Renal pelvis (tissue), 4 donors: Measurements from ENCODE around the gene TPRX2. TPM values are rescaled to one million over a fixed set of nuclear protein-coding genes. Genes with fewer than 3 reads are reported as not detected.
A peak's percentile ranks its signal among the peaks of the same experiment; 100 is the strongest.
"Not testable (repeated sequence)": the region's sequence is repeated elsewhere in the genome, so short reads cannot be mapped to it uniquely, and the experiment has no call there.

Source experiments
- DNase-seq: peaks from one replicate; pipeline ENCODE4 v3.0.0-alpha.2; 2013
- polyA plus RNA-seq, 3 donors: library from polyadenylated mRNA; unstranded; fragments of 120-200 nt; gene quantifications; one replicate each; pipeline ENCODE4 v1.2.1, GENCODE V29; 2013; ENCODE audit not compliant: insufficient read length in 3 of 3

Gene TPRX2
- polyA plus RNA-seq, 3 donors, result not detected

DNA sequence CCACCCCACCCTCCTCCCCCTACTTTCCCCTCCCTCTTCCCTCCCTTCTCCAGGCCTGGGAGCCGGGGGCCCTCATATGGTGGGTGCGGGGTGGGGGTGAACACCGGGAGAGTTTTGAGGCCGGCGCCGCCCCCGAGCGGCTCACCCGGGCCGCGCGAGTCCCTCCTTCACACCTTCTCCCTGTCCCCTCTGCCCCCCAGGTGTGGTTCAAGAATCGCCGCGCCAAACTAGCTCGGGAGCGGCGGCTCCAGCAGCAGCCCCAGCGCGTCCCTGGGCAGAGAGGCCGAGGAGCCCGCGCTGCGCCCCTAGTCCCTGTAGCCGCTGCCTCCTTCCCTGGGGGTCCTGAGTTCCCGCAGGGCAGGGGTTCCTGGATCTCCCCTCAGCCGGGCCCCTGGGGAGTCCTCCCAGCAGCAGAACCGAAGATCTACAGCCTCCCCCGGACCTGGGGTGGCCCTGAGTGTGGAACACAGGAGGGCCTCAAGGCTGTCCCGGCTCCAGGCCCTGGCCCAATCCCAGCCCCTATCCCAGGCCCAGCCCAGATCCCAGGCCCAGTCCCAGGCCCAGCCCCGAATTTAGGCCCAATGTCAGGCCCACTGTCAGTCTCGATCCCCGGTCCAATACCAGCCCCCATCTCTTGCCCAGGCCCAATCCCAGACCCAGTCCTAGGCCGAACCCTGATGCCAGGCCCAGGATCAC lies 1.7 kb downstream of the TPRX2 start:
- DNase-seq, result no peak

GRCh38 chr19:47861630-47862029 lies 2.6 kb downstream of the TPRX2 start:
- no peak for DNase-seq

GRCh38 chr19:47863514-47863936 lies 4.5 kb downstream of the TPRX2 start:
- peak; percentile 73 for DNase-seq

DNA sequence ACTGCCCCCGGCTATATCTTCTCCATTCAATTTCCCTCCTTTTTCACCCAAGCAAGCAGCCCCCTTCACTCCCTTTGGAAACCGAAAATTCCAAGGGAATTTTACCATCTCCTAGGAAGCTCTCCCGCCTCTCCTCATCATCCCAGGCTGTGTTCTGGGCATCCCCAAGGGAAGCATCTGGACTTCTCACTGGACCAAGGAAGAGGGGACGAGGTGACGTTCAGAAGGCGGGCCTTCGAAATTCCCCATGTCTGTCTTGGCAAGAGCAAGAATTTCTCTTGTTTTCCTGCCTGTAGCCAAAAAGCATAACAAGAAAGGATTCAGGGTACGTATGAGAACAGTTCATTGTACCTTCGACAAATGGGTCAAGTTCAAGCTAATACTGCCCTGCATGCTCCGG lies 6.1 kb downstream of the TPRX2 start:
- DNase-seq, result no peak

- no peak for DNase-seq
Measured at GRCh38 chr19:47878906-47879305, 19.9 kb downstream of the TPRX2 start.

- not testable (repeated sequence) for DNase-seq
Measured at GRCh38 chr19:47879385-47879784, 20.4 kb downstream of the TPRX2 start.

DNA sequence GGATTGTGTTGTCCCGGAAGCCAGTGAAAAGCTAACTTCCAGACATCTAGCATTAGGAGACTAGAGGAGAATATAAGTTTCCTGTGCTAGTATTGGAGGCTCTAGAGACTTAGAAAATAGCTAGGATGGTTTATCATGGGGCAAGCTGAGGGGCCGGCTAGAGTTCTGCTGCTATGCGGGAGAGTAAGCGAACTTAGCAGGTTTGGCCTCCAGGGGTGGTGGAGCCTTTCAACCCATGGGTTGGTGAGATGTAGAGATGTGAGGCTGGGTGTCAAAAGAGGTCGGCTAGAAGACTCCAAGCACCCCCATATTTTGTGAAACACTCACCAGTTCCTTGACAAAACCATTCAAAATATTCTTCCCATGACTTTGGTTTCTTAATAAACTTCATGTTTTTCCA lies 22.7 kb downstream of the TPRX2 start:
- no peak for DNase-seq

GRCh38 chr19:47882890-47883289 lies 23.9 kb downstream of the TPRX2 start:
- DNase-seq, result no peak

GRCh38 chr19:47885067-47885463 lies 26.0 kb downstream of the TPRX2 start:
- no peak for DNase-seq

DNA sequence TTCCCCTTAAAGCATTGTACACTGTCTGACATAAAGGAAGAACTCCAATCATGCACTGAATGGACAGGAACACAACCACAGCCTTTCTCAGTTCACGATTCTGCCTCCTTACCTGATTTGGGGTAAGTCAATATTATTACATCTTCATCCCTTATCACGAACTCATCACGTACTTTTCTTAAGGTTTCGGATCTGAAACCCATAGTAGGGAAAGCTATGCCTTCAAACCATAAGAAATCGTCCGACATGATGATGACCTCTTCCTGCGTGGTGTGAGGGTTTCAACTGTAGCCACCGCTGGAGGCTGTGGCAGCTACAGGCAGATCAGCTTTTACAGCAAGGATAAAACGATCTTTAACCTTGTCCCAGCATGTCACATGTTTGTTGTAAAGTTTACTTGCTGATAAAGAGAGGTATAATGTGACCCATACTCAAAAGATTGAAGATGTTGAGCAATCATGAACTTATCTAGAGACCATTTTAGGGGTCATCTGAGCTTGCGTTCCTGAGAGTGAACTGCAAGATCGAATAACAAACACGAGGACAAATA lies 27.1 kb downstream of the TPRX2 start, which contains the start of gene SULT2A1:
Gene SULT2A1, minus strand, starts transcription at position 306 of the 550 bp plus-strand sequence. Its CDS starts 58 bp downstream, at position 248.
- no peak for DNase-seq

GRCh38 chr19:47890865-47891621 lies 32.0 kb downstream of the TPRX2 start:
- DNase-seq, result no peak

- DNase-seq, result no peak
Measured at GRCh38 chr19:47891622-47891922, 32.5 kb downstream of the TPRX2 start.

- peak; percentile 15 for DNase-seq
Measured at GRCh38 chr19:47891923-47892666, 33.1 kb downstream of the TPRX2 start.

DNA sequence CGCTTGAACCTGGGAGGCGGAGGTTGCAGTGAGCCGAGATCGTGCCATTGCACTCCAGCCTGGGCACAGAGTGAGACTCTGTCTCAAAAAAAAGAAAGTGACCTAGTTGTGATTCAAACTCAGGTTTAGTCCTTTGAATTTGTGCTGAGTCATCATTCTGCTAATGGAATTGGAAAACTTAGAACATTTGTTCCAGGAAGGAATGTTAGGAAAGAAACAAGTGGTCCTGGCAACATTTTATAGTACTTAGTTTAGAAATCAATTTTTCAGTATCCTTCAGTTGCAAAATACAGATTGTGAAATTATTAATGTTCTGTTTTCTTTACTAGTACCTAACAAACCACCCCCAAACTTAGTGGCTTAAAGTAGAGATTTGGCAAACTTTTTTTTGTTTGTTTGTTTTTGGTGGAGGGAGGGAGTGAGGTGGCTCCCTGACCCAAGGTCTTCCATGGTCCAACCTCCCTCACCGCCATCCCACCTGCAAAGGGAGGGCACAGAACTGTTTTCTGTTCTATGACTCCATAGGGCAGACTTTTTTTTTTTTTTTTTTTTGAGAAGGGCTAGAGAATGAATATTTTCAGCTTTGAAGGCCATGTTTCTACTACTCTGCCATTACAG lies 36.2 kb downstream of the TPRX2 start:
- no peak for DNase-seq

GRCh38 chr19:47896019-47896418 lies 37.0 kb downstream of the TPRX2 start:
- no peak for DNase-seq

DNA sequence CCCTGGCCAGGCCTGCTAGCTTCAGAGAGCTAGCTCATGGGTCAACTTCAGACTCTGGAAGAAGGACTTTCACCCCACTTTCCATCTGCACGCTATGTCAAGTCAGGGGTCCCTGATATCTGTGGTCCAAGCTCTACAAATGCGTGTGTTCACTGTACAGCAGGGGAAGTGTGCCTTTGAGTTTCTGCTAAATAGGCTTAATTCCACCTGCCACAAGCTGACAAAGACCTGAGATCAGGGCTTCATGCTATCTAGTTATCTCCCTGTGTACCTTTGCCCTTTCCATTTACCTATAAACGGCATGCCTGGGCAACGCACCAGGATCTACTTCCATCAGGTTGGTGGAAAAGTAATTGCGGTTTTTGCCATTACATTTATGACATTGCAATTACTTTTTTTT lies 37.7 kb downstream of the TPRX2 start:
- DNase-seq, result no peak

DNA sequence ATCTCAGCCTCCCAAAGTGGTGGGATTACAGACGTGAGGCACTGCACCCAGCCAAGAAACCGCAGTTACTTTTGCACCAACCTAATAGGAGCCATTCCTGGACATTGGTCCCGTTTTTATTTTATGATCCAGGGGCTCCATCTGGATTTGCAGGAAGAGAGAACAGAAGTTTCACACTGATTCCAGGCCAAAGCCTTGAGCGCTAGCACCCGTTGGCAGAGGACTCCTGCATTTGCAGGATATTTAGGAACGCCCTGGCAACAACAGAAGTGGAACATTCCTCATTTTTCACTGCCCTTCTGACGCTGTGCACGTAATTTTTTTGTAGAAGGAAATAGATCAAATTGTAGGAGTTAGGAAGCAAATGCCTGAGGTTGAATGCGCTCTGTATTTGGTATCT lies 38.8 kb downstream of the TPRX2 start:
- DNase-seq, result no peak

- no peak for DNase-seq
Measured at GRCh38 chr19:47899335-47899734, 40.3 kb downstream of the TPRX2 start.

DNA sequence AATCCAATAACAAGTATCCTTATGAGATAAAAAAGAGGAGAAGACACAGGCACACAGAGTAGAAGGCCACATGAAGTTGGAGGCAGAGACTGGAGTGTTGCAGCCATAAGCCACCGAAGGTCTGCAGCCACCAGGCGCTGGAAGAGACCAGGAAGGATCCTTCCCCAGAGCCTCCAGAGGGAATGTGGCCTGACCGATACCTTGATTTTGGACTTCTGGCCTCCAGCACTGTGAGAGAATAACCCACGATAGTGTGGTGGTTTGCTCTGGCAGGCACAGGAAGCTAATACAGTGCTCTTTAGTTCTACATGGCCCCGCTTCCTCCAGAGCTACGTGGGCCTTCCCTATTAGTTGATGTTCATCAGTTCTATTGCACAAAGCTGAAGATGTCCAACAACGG lies 42.3 kb downstream of the TPRX2 start:
- no peak for DNase-seq

DNA sequence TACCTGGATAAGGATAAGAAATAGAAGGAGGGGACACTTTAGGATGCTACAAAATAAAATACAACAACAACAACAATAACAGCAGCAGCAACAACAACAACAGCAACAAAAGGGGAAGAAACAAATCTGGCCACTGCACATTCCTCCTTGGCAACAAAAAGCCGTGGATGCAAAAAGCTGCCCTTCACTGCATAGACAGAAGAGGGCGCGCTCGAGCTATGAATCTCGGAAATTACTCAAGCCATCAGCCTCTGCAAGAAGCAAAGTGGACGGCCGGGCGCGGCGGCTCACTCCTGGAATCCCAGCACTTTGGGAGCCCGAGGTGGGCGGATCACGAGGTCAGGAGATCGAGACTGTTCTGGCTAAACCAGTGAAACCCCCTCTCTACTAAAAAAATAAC lies 50.3 kb downstream of the TPRX2 start:
- not testable (repeated sequence) for DNase-seq

- not testable (repeated sequence) for DNase-seq
Measured at GRCh38 chr19:47910191-47910590, 51.2 kb downstream of the TPRX2 start.
